Keratinocyte (primary cell): ENCODE results near the gene UBAC2. TPM values are rescaled to one million over a fixed set of nuclear protein-coding genes. Genes with fewer than 3 reads are reported as not detected.

Source experiments
- DNase-seq: peaks from one replicate; pipeline ENCODE4 v3.0.0-alpha.2; 2011; ENCODE audit warnings: low read depth, missing footprints, low spot score
- FAIRE-seq: peaks from 2 replicates; lab custom pipeline; 2011; peaks lifted over from hg19 to GRCh38; lab: Jason Lieb, UNC
- H2AFZ ChIP-seq: 2 replicates; pipeline ENCODE4 v1.6.0; 2012; ENCODE audit warnings: low read length, control low read depth, inconsistent platforms; ENCODE audit not compliant: control insufficient read depth
- H3K27ac ChIP-seq: 2 replicates; pipeline ENCODE4 v1.5.1; 2011; ENCODE audit warnings: low read length; ENCODE audit not compliant: control insufficient read depth, insufficient read depth
- H3K27me3 ChIP-seq: 3 replicates; pipeline ENCODE4 v1.6.0; 2011; ENCODE audit warnings: low read length; ENCODE audit not compliant: control insufficient read depth, insufficient read depth; ENCODE audit errors: extremely low read depth
- H3K36me3 ChIP-seq, 2 experiments: 2 replicates in 1 of 2; 3 replicates in 1 of 2; pipeline ENCODE4 v1.5.1; 2011; ENCODE audit warnings: low read length in 2 of 2, mild to moderate bottlenecking in 1 of 2; ENCODE audit not compliant: control insufficient read depth in 2 of 2, insufficient read depth in 2 of 2; ENCODE audit errors: extremely low read depth in 1 of 2
- H3K4me1 ChIP-seq: 3 replicates; pipeline ENCODE4 v1.5.1; 2011; ENCODE audit warnings: low read length; ENCODE audit not compliant: control insufficient read depth, insufficient read depth; ENCODE audit errors: extremely low read depth
- H3K4me2 ChIP-seq: 3 replicates; pipeline ENCODE4 v1.6.0; 2011; ENCODE audit warnings: low read depth, low read length; ENCODE audit not compliant: control insufficient read depth, insufficient read depth; ENCODE audit errors: extremely low read depth
- H3K4me3 ChIP-seq, 3 experiments: fragments of 200-600 bp in 1 of 3; sonication (generic) in 1 of 3; 2 replicates in 2 of 3; 3 replicates in 1 of 3; pipeline ENCODE4 v1.5.1; 2011 to 2016; ENCODE audit warnings: low read length in 3 of 3, mild to moderate bottlenecking in 3 of 3, control low read depth in 2 of 3, inconsistent platforms in 1 of 3, low read depth in 1 of 3, mixed read lengths in 1 of 3, mixed run types in 1 of 3, moderate library complexity in 1 of 3; ENCODE audit not compliant: control insufficient read depth in 2 of 3, insufficient read depth in 2 of 3; ENCODE audit errors: extremely low read depth in 1 of 3
- H3K79me2 ChIP-seq: 2 replicates; pipeline ENCODE4 v1.6.0; 2012; ENCODE audit warnings: low read length; ENCODE audit not compliant: control insufficient read depth, insufficient read depth
- H3K9ac ChIP-seq: 3 replicates; pipeline ENCODE4 v1.6.0; 2011; ENCODE audit warnings: low read length; ENCODE audit not compliant: control insufficient read depth, insufficient read depth; ENCODE audit errors: extremely low read depth
- H3K9me1 ChIP-seq: 3 replicates; pipeline ENCODE4 v1.6.0; 2011; ENCODE audit warnings: low read length; ENCODE audit not compliant: control insufficient read depth, insufficient read depth; ENCODE audit errors: extremely low read depth
- H3K9me3 ChIP-seq: 2 replicates; pipeline ENCODE4 v1.5.1; 2012; ENCODE audit warnings: low read depth, low read length; ENCODE audit not compliant: control insufficient read depth
- H4K20me1 ChIP-seq: 3 replicates; pipeline ENCODE4 v1.6.0; 2011; ENCODE audit warnings: low read length; ENCODE audit not compliant: control insufficient read depth, insufficient read depth; ENCODE audit errors: extremely low read depth
- CTCF ChIP-seq, 3 experiments: IDR thresholded peaks in 1 of 3; conservative IDR thresholded peaks in 1 of 3; optimal IDR thresholded peaks in 1 of 3; 2 replicates in 2 of 3; 3 replicates in 1 of 3; pipeline versions ENCODE3 to v1.5.1; 2011; ENCODE audit warnings: low read length in 3 of 3, mild to moderate bottlenecking in 3 of 3, moderate library complexity in 2 of 3, control low read depth in 1 of 3, inconsistent platforms in 1 of 3; ENCODE audit not compliant: insufficient read depth in 2 of 3; ENCODE audit errors: extremely low read depth in 1 of 3
- EZH2 ChIP-seq: IDR thresholded peaks from one replicate; pipeline ENCODE4 v1.6.1; 2012; ENCODE audit warnings: inconsistent platforms, mild to moderate bottlenecking, low read length, moderate library complexity
- dilution Hi-C: fragments of 300-500 bp; cut with MboI; formaldehyde crosslinking; loops from one replicate; pipeline ENCODE4 v1.7.0; 2020; ENCODE audit warnings: low sequenced_read_pairs; ENCODE audit not compliant: extremely low pct_ligation_motif_present
- polyA plus RNA-seq, 5 experiments: library from polyadenylated mRNA; depleted of rRNA in 3 of 5; stranded (reverse) in 3 of 5; stranded (forward) in 1 of 5; unstranded in 1 of 5; fragments of >200 nt; gene quantifications; 1 replicate in 1 of 5; 2 replicates in 3 of 5; 3 replicates in 1 of 5; pipeline versions ENCODE4 v1.2.1 to v1.2.3, GENCODE V29; 2011 to 2012; ENCODE audit warnings: missing spikeins in 2 of 5, low read depth in 1 of 5, low replicate concordance in 1 of 5

The UBAC2 gene
- polyA plus RNA-seq, 1 donor (not counting 4 experiments of a cell fraction or from before 2014, with no cell fraction given) = 104 TPM

- H4K20me1 ChIP-seq = no peaks in the 10 kb centered on the region
- H2AFZ ChIP-seq = no peak overlapping the region
- no peak for FAIRE-seq
- peaks cover 4 to 6% of the 10 kb centered on the region in 2 experiments for H3K36me3 ChIP-seq
- TF ChIP-seq EZH2 (no peak), CTCF (optimal IDR thresholded peaks at IDR 0.05 in 1 of 3, IDR thresholded peaks at IDR 0.05 in 1 of 3, conservative IDR thresholded peaks at IDR 0.05 in 1 of 3; ENCODE audit: extremely low read depth in 1 of 3, insufficient read depth in 2 of 3, low read length in 3 of 3) (no peak)
- peaks cover 6% of the 10 kb centered on the region for H3K4me1 ChIP-seq
- no peaks in the 10 kb centered on the region for H3K9me1 ChIP-seq
- H3K4me2 ChIP-seq = no peak overlapping the region
- peaks cover under 1% of the 10 kb centered on the region for H3K79me2 ChIP-seq
- no peak overlapping the region for H3K27ac ChIP-seq
- no peaks in the 10 kb centered on the region for H3K9me3 ChIP-seq
- H3K4me3 ChIP-seq = no peak overlapping the region
- no peak overlapping the region for H3K9ac ChIP-seq
- DNase-seq = no peak
- H3K27me3 ChIP-seq = no peaks in the 10 kb centered on the region
- dilution Hi-C loops = no loop called here
These were observed 116.1 kb downstream of the UBAC2 start for GRCh38 chr13:99316657-99317256.

GRCh38 chr13:99320693-99321481, 120.2 kb downstream of the UBAC2 start:
- DNase-seq (no peak), FAIRE-seq (no peak)
- no peaks in the 10 kb centered on the region for H3K9me3 ChIP-seq
- peaks cover 25% of the 10 kb centered on the region for H3K4me1 ChIP-seq
- H2AFZ ChIP-seq = no peak overlapping the region
- TF ChIP-seq EZH2 (no peak), CTCF (optimal IDR thresholded peaks at IDR 0.05 in 1 of 3, IDR thresholded peaks at IDR 0.05 in 1 of 3, conservative IDR thresholded peaks at IDR 0.05 in 1 of 3; ENCODE audit: extremely low read depth in 1 of 3, insufficient read depth in 2 of 3, low read length in 3 of 3) (no peak)
- no peak overlapping the region for H3K9ac ChIP-seq
- H3K4me2 ChIP-seq = no peak overlapping the region
- H3K27me3 ChIP-seq = no peaks in the 10 kb centered on the region
- H4K20me1 ChIP-seq = peaks cover 2% of the 10 kb centered on the region
- no peaks in the 10 kb centered on the region for H3K9me1 ChIP-seq
- dilution Hi-C loops = no loop called here
- H3K79me2 ChIP-seq = no peaks in the 10 kb centered on the region
- no peak overlapping the region for H3K4me3 ChIP-seq
- peaks cover 4 to 6% of the 10 kb centered on the region in 2 experiments for H3K36me3 ChIP-seq
- H3K27ac ChIP-seq = peak overlapping the region; percentile 56
